Stimulated activated CD4-positive, alpha-beta T cell treated with anti-CD3 and anti-CD28 coated beads, Interleukin-4, amount 100 ng/mL, for 24 hours (primary cell): ENCODE results near the gene REV3L.
A peak's percentile ranks its signal among the peaks of the same experiment; 100 is the strongest.

ENCODE experiments used
- DNase-seq: peaks from one replicate; pipeline ENCODE4 v3.0.0-alpha.2; 2020

REV3L gene

GRCh38 chr6:111469543-111469942, 13.5 kb downstream of the REV3L start:
- no peak for DNase-seq

DNA sequence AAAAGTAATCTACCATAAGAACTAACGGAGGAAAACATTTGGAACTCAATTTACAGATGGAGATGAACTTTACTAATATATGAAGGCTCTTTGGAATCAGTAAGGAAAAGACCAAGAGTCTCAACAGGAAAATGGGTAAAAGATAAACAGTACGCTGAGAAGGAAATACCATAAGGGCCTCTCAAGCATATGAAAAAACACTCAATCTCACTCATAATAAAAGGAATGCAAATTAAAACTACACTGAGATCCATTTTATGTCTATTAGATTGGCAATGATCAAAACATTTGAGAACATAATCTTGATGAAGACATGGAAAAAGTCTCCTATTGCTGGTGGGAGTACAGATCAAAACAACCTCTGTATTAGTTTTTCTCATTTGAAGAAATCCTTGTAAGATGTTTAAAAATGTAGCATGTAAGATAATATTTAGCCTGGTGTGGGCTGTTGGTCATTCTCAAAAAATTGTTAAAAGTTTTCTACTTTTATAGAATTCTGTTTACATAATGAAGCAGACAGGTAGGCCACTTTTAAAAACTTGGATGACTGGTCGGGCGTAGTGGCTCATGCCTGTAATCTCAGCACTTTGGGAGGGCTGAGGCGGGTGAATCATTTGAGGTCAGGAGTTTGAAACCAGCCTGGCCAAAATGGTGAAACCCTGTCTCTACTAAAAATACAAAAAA, 14.5 kb downstream of the REV3L start:
- no peak for DNase-seq

GRCh38 chr6:111464184-111464583, 18.8 kb downstream of the REV3L start:
- DNase-seq: no peak

- no peak for DNase-seq
Observed at GRCh38 chr6:111462770-111463391, 20.1 kb downstream of the REV3L start.

DNA sequence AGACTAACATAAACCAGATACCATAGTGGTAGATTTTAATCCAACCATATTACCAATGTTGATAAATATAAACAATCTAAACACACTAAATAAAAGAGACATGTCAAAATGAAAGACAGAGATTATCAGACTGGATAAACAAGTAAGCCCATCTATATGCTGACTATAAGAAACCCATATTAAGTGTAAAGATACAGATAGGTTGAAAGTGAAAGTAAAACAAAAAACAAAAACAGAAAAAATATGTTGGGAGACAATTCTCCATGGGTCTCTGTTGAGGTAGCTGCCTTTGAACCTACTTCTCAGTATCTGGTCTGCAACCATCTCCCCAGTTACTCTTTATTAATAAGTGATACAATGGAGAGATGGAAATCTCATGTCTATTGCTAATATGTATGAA, 21.2 kb downstream of the REV3L start:
- no peak for DNase-seq

DNA sequence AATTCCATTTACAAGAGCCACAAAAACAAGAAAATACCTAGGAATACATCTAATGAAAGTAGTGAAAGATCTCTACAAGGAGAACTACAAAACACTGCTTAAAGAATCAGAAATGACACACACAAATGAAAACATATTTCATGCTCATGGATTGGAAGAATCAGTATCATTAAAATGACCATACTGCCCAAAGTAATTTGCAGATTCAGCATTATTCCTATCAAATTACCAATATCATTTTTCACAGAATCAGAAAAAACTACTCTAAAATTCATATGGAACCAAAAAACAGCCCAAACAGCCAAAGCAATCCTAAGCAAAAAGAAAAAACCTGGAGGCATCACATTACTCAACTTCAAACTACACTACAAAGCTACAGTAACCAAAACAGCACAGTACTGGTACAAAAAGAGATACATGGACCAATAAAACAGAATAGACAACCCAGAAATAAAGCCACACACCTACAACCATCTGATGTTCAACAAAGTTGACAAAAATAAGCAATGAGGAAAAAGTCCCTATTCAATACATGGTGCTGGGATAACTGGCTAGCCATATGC, 24.3 kb downstream of the REV3L start:
- DNase-seq: no peak

DNA sequence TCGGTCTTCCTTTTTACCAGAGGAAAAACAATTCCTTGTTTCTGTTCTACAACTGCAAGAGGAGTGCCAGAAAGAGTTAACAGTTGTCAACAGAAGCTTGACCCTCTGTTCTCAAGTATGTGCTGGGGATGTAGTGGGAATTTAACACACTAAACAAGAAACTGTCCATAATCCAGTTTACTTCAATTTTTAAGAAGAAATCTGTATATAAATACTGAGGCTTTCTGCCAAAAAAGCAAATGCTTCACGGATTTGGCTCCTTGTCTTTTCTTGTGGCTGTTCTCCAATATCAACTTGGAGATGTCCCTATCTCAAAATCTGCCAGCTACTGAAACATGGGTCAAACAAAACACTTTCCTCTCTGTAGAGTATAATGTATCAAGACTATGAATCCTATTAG, 26.8 kb downstream of the REV3L start:
- no peak for DNase-seq

DNA sequence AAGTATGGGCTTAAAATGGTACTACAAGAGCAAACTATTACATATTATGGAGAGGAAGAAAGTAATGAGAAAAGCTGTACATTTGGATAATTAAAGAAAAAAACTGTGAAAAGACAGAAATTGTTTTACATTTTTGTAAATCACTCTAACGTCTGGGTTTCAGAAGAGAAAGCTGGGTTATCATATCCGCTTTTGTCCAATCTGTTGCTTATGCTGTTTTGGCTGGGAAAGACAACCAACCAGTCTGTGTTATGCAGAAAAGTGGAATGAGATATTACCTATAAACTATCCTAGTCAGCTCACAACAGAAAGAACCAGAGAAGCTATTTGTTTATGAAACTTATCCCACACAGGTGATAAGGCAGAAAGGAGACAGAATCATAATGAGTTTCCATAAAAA, 32.4 kb downstream of the REV3L start:
- DNase-seq: no peak

DNA sequence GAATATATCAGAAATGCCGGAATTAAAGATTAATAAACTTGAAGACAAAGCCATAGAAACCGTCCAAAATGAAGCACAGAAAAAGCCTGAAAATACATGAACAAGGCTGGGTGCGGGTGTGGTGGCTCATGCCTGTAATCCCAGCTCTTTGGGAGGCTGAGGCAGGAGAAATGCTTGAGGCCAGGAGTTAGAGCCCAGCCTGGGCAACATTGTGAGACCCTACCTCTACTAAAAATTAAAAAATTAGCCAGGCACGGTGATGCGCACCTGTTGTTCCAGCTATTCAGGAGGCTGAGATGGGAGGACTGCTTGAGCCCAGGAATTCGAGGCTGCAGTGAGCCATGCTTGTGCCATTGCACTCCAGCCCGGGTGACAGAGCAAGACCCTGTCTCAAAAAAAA, 32.9 kb downstream of the REV3L start:
- DNase-seq: no peak

DNA sequence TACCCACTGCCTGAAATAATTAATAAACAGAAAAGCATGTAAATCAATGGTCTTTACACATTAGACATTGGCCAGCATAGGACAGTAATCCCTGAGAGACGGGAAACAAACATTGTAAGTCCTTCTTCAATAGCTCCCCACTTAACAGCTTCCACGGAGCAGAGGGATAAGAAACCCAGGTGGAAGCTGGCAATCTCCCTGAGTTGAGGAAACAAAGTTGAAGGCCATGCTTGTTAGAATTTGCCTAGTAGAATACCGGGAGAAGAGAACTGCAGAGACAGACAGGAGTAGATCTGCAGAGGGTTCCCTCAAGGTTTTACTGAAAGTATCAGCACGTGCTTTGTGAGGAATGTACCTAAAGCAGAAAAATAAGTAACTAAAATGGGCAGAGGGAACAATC, 33.9 kb downstream of the REV3L start:
- DNase-seq: no peak

DNA sequence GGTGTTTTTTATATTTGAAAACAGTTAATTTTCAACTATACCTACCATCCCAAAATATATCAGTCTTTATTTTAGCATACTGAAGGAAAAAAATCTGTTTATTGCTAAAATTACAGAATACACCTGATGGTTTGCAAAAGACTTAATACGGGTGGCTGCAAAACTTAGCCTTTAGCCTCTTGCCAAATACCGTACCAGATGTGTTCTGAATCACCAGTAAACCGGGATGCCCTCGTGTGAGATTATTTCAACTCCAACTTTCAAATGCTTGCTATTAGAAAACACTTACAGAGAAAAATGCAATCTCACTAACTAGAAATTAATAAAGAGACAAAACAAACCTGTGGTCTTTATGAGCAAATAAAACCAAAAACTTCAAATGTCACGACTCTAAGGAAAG, 36.0 kb downstream of the REV3L start:
- no peak for DNase-seq

GRCh38 chr6:111445861-111446267, 37.2 kb downstream of the REV3L start:
- DNase-seq: no peak

GRCh38 chr6:111444794-111445193, 38.2 kb downstream of the REV3L start:
- DNase-seq: no peak

DNA sequence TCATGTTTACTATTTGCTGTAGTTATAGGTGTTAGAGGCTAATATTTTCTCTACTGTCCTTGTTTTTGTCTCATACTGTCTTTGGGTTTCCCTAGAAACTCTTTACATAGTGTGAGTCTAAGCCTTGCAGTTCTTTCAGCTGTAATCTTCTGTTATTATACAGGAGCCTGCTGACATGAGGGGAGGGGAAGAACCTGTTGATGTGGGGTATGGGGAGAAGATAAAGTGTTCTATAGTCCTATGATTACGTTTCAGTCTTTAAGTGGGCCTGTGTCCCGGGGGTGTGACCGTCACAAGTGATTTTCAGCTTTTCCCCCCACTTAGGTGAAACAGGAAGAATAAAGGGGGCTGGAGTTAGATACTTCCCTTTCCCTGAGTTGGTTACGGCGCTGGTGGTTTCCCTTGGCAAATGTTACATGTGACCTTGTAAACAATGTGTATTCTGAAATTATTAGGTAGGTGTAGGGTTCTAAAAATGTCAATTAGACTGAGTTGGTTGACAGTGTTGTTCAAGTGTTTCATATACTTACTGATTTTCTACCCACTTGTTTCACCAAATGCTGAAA, 41.3 kb downstream of the REV3L start:
- DNase-seq: no peak

GRCh38 chr6:111439171-111439570, 43.8 kb downstream of the REV3L start:
- DNase-seq: no peak

- DNase-seq: no peak
Observed at GRCh38 chr6:111437573-111437972, 45.4 kb downstream of the REV3L start.

DNA sequence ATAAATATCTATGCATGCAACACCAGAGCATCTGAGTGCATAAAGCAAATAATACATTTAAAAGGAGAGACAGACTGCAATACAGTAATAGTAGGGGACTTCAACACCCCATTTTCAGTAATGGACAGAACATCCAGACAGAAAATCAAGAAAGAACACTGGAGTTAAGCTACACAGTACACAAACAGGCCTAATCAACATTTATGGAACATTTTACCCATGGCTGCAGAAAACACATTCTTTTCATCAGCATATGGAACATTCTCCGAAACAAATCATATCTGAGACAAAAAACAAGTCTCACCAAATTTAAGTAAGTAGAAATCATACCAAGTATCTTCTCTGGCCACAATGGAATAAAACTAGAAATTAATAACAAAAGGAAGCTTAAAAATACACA, 50.5 kb downstream of the REV3L start:
- DNase-seq: no peak

DNA sequence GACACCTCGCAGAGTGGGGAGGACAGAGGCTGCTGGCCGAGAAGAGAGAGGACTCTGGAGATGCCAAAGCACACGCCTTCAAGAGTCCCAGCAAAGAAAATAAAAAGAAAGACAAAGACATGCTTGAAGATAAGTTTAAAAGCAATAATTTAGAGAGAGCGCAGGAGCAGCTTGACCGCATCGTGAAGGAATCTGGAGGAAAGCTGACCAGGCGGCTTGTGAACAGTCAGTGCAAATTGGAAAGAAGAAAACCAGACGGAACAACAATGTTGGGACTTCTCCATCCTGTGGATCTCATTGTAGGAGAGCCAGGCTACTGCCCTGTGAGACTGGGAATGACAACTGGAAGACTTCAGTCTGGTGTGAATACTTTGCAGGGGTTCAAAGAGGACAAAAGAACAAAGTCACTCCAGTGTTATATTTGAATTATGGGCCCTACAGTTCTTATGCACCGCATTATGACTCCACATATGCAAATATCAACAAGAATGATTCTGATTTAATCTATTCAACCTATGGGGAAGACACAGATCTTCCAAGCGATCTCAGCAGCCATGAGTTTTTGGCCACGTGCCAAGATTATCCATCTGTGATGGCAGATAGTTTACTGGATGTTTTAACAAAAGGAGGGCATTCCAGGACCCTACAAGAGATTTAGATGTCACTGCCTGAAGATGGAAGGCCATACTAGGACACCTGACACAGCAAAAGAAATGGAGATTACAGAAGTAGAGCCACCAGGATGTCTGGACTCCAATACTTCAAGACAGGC, 52.2 kb downstream of the REV3L start:
- DNase-seq: no peak

DNA sequence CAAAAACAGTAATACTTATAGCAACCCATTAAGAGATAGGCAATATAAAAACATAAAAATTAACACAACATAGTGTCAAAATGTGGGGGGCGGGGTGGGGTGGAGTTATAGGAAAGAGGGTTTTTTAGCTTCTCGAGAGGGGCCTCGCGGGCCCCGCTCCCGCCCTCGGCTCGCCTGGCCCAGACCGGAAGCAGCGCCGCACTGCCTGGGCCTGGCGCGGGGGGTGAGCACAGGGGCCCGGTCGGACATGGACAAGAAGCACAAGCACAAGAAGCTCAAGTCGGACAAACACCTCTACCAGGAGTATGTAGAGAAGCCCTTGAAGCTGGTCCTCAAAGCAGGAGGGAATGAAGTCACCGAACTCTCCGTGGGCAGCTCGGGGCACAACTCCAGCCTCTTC, 53.4 kb downstream of the REV3L start:
- no peak for DNase-seq

- no peak for DNase-seq
Observed at GRCh38 chr6:111428811-111429210, 54.2 kb downstream of the REV3L start.

GRCh38 chr6:111427341-111428116, 55.5 kb downstream of the REV3L start:
- DNase-seq: peak; percentile 31

DNA sequence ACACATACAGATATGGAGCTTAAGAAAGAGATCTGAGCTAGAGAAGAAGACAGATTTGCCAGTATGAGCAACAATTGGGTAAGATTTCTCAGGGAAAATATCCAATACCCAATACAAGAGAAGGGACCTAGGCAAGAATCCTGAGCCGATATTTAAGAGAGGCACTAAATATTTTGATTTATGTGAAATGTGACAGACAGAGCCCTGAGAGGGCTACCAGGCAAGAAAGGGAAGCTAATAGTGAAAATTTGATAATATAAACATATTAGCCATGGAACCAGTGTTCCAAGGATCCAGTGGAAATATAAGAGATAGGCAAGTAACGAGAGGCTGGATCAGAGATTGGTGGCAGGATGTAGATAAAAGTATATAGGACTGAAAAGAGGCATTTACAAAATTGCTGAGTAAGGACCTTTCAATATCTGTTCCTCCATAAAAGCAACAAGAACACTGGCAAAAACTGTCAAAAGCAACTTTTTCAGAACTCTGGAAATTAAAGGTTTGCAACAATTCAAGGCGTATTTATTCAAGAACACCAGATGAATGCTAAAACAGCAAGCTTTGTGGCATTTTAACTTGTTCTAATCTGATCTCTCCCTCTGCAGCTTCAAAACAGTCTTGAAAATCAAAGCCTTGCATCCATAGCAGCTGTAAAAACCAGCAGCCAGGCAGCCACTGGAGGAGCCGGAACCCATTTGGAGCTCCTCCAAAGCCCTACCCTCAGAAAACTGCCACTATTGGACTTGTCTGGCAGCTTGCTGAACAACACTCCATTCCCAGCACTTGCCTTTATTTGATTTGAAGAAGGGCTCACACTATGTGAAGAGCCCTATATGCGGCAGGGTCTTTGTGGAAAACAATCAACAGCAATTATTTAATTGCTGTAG, 58.8 kb downstream of the REV3L start:
- DNase-seq: no peak
